Measurements from ENCODE around the gene ARHGEF6. TPM values are rescaled to one million over a fixed set of nuclear protein-coding genes. Genes with fewer than 3 reads are reported as not detected.

ARHGEF6 gene
- total and polyA plus RNA-seq, 12 donors = 9.1 to 37.9 (median 25.0) TPM

DNA sequence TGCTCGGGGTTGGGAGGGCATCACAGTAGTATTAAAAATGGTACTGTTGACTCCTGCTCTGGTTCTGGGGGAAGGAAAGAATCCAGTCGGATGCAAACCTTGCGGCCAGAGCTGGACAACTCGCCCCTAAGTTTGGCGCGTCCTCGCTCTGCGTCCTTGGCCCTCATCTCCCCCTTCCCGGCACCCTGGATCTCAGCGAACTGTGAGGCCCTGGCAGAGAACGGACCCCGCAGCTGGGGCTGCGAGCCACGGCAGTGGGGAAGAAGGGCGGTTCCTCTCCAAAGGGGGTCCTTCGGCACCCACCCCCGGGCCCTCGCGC, 14.0 kb downstream of the ARHGEF6 start:
- Histone ChIP-seq H3K36me3 (replicated peaks in 1 of 2) (no peaks in the 10 kb centered on the region), H3K4me3 (peak overlapping the region in 3 of 4 donors; percentile 15 to 73 (median 30)), H3K9me3 (replicated peaks in 1 of 3) (no peaks in the 10 kb centered on the region), H3K27me3 (peaks cover 7% of the 10 kb centered on the region), H3K27ac (peak overlapping the region; percentile 65 to 94 (median 84)), H3K4me1 (replicated peaks in 1 of 2) (peaks cover 3 to 18% of the 10 kb centered on the region in 2 donors)
- 0 to 68% (median 19%) methylated on average over 1 to 19 of the region's 19 CpGs for WGBS, 4 donors
- intact Hi-C loops (cut with DNase I) = loop anchor here in 1 of 2 donors (10.0 kb wide), 1 partner anchor 98 kb away; no protein-coding TSS in a partner anchor
- no peak for TF ChIP-seq POLR2A (IDR thresholded peaks at IDR 0.05)
- TF ChIP-seq, protein P1, sequence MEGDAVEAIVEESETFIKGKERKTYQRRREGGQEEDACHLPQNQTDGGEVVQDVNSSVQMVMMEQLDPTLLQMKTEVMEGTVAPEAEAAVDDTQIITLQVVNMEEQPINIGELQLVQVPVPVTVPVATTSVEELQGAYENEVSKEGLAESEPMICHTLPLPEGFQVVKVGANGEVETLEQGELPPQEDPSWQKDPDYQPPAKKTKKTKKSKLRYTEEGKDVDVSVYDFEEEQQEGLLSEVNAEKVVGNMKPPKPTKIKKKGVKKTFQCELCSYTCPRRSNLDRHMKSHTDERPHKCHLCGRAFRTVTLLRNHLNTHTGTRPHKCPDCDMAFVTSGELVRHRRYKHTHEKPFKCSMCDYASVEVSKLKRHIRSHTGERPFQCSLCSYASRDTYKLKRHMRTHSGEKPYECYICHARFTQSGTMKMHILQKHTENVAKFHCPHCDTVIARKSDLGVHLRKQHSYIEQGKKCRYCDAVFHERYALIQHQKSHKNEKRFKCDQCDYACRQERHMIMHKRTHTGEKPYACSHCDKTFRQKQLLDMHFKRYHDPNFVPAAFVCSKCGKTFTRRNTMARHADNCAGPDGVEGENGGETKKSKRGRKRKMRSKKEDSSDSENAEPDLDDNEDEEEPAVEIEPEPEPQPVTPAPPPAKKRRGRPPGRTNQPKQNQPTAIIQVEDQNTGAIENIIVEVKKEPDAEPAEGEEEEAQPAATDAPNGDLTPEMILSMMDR (IDR thresholded peaks at IDR 0.05) = no peak
- peak in 2 of 7 donors; percentile 15 to 20 for DNase-seq

DNA sequence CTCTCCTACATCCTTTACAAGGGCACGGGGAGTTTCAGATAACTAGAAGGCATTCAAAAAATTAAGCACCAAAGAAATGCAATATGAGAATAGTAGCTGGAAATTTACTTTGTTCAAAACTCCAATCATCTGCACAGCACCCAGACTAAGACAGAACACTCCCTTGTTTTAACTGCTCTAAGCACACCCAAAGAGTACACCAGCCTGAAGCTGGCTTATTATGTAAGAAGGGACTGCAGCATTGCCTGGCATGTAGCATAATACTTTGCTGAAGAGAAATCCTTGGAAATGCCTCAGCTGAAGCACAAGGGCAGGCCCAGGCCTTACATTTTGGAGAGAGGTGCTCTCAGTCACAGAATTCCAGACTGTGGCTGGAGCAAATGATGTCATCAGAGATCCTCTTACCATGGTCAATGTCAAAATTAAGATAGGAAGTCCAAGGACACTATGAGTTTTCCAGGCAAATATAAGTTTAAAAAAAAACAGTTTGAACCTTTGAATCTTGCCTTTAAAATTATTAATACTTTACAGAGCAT, 14.8 kb downstream of the ARHGEF6 start:
- H3K9me3 ChIP-seq (replicated peaks in 1 of 3) = no peaks in the 10 kb centered on the region
- DNase-seq = peak in 5 of 7 donors; percentile 26 to 55 (median 28)
- intact Hi-C loops (cut with DNase I) = loop anchor here in 1 of 2 donors (10.0 kb wide), 1 partner anchor 99 kb away; no protein-coding TSS in a partner anchor
- peaks cover 3 to 18% of the 10 kb centered on the region in 2 donors for H3K4me1 ChIP-seq (replicated peaks in 1 of 2)
- TF ChIP-seq POLR2A (IDR thresholded peaks at IDR 0.05) = no peak
- TF ChIP-seq, protein P1 (IDR thresholded peaks at IDR 0.05) = no peak
- no peak overlapping the region for H3K4me3 ChIP-seq
- H3K27ac ChIP-seq = peak overlapping the region in 4 of 5 donors; percentile 22 to 84 (median 49)
- H3K27me3 ChIP-seq = peaks cover 7% of the 10 kb centered on the region
- no peaks in the 10 kb centered on the region for H3K36me3 ChIP-seq (replicated peaks in 1 of 2)
- WGBS, 4 donors = 27 to 54% (median 38%) methylated on average over 1 of the region's 1 CpG

DNA sequence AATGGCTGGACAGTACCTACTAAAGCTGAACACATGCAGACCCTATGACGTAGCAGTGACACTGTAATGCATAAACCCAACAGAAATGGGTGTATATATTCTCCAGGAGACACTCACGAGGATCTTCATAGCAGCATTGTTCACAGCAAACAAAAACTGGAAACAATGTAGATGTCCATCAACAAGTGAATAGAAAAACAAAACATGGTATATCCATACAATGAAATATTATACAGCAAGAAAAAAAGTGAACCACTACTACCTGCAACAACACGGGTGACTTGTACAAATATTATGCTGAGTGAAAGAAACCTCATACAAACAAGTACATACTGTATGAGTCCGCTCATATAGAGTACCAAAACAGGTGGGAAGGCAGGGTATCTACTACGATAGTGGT, 16.5 kb downstream of the ARHGEF6 start:
- WGBS, 4 donors = 75 to 98% (median 86%) methylated on average over 5 of the region's 5 CpGs
- no peak for TF ChIP-seq POLR2A (IDR thresholded peaks at IDR 0.05)
- TF ChIP-seq, protein P1 (IDR thresholded peaks at IDR 0.05) = no peak
- DNase-seq = no peak
- Histone ChIP-seq H3K4me1 (replicated peaks in 1 of 2) (peaks cover 3 to 18% of the 10 kb centered on the region in 2 donors), H3K36me3 (replicated peaks in 1 of 2) (no peaks in the 10 kb centered on the region), H3K27ac (no peak overlapping the region), H3K9me3 (replicated peaks in 1 of 3) (no peaks in the 10 kb centered on the region), H3K4me3 (no peak overlapping the region), H3K27me3 (peaks cover 7% of the 10 kb centered on the region)
- intact Hi-C loops (cut with DNase I) = loop anchor here in 1 of 2 donors (10.0 kb wide), 1 partner anchor 101 kb away; no protein-coding TSS in a partner anchor

DNA sequence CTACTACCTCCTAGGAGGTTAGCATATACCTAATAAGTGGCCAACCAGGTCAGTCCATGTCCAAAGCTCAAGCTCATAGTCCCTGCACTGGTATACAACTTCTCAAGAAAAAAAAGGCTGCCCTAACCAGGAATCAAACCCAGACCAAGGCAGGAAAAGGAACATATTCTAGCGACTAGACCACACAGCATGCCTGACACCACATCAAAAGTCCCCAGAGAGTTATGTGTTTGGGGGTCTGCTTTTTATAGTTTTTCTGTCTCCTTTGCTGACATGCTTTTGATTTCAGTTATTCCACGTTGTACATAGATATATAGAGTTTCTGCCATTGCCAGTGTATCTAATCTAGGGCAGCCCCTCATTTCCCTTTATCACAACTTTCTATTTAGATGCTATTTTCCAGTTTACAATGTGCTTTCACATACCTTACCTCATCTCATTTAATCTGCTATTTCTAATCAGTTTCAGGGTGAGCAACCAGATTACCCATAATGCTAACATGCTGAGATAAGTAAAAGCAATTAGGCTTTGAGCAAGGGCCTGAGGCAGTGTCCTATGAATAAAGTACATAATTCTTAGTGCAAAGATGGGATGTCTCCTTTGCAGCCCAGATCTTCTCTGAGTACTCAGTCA, 17.8 kb downstream of the ARHGEF6 start:
- H3K4me1 ChIP-seq (replicated peaks in 1 of 2) = peaks cover 3 to 9% of the 10 kb centered on the region in 2 donors
- no peak overlapping the region for H3K4me3 ChIP-seq
- WGBS, 4 donors = 47 to 89% (median 69%) methylated on average over 1 to 2 of the region's 2 CpGs
- H3K9me3 ChIP-seq (replicated peaks in 1 of 3) = no peaks in the 10 kb centered on the region
- no peaks in the 10 kb centered on the region for H3K36me3 ChIP-seq (replicated peaks in 1 of 2)
- no peak for DNase-seq
- intact Hi-C loops (cut with DNase I) = loop anchor here in 1 of 2 donors (10.0 kb wide), 1 partner anchor 102 kb away; no protein-coding TSS in a partner anchor
- peaks cover 7% of the 10 kb centered on the region for H3K27me3 ChIP-seq
- no peak overlapping the region for H3K27ac ChIP-seq
- TF ChIP-seq, protein P1 (IDR thresholded peaks at IDR 0.05) = no peak
- no peak for TF ChIP-seq POLR2A (IDR thresholded peaks at IDR 0.05)

Measured in adrenal gland (tissue), 12 donors.